ENCODE data around the gene CD58.

CD58 gene

GRCh38 chr1:116472431-116472961, 98.3 kb downstream of the CD58 start:
- no peak for DNase-seq (ENCODE audit: low spot score)
- no peak for TF ChIP-seq CTCF (IDR thresholded peaks at IDR 0.05; ENCODE audit: extremely low read depth, missing control alignments)

- DNase-seq (ENCODE audit: low spot score): no peak
- TF ChIP-seq CTCF (IDR thresholded peaks at IDR 0.05; ENCODE audit: extremely low read depth, missing control alignments): no peak
These were observed 99.6 kb downstream of the CD58 start for GRCh38 chr1:116471241-116471640.

- no peak for TF ChIP-seq CTCF (IDR thresholded peaks at IDR 0.05; ENCODE audit: extremely low read depth, missing control alignments)
- no peak for DNase-seq (ENCODE audit: low spot score)
These were observed 100.2 kb downstream of the CD58 start for GRCh38 chr1:116470671-116471070.

GRCh38 chr1:116466810-116467557, 103.8 kb downstream of the CD58 start:
- TF ChIP-seq CTCF (IDR thresholded peaks at IDR 0.05; ENCODE audit: extremely low read depth, missing control alignments): no peak
- no peak for DNase-seq (ENCODE audit: low spot score)

GRCh38 chr1:116465845-116466685, 104.8 kb downstream of the CD58 start:
- no peak for DNase-seq (ENCODE audit: low spot score)
- no peak for TF ChIP-seq CTCF (IDR thresholded peaks at IDR 0.05; ENCODE audit: extremely low read depth, missing control alignments)

GRCh38 chr1:116465477-116465844, 105.4 kb downstream of the CD58 start:
- DNase-seq (ENCODE audit: low spot score): no peak
- no peak for TF ChIP-seq CTCF (IDR thresholded peaks at IDR 0.05; ENCODE audit: extremely low read depth, missing control alignments)
